ENCODE results near the gene ZNF454. TPM values are rescaled to one million over a fixed set of nuclear protein-coding genes. Genes with fewer than 3 reads are reported as not detected.

ZNF454 gene
- total RNA-seq, result 2.8 TPM

DNA sequence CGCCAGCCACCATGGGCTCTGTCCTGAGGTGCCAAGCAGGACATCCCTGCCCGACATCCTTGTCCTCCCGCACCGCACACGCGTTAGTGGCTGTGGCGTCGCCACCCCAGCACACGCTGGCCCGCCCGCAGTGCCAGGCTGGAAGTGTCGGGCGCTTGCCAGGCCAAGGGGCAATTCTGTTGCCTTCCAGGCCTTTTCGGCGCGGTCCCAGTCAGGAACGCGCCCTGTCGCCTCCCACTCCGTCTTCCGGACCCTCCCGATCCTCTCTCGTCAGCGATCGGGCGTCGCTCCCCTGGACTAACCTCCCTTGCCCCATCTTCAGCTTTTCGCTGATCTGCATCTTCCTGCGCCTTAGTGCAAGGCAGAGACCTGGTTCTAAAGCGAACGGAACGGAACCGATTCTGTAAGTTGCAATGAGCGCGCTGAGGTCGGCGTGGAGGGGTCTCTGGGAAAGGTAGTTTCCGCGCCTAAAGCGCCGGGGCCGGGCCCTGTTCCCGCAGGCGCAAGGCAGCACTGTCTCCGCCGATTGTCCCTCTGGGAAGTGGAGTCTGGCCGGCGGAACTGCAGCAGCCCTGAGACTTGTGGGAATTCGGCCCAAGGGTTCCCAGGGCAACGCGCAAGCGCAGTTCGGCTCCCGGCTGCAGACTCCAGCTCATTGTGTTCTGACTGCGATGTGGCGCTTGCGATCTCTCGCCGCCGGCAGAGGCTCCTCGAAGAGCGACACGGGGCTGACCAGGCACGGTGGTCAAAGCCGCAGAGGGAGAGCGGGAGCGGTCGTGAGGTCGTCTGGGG lies at the start of gene ZNF454:
ZNF454 (plus strand) TSS at position 630 of the 792 bp plus-strand sequence. CDS start 1,594 bp downstream, outside the sequence.
- intact Hi-C loops (cut with DNase I), result loop anchor here (2.0 to 10.0 kb wide), 3 partner anchors 83 to 124 kb away; partner anchors contain the start of genes ZNF354B and ZNF354C
- Histone ChIP-seq H3K27ac (peak within 1 kb of the TSS; percentile 73 to 84), H3K4me1 (peaks cover 0 to 4% of the 10 kb centered on the region in 2 donors), H3K9me3 (peaks cover 36 to 52% of the 10 kb centered on the region in 2 donors), H3K4me3 (peak within 1 kb of the TSS; percentile 62 to 74), H3K27me3 (no peaks in the 10 kb centered on the region), H3K36me3 (peaks cover 0 to 2% of the 10 kb centered on the region in 2 donors)
- DNase-seq (ENCODE audit: low spot score in 2 of 2), result peak; percentile 35 to 91
- TF ChIP-seq CTCF (IDR thresholded peaks at IDR 0.05), result no peak

DNA sequence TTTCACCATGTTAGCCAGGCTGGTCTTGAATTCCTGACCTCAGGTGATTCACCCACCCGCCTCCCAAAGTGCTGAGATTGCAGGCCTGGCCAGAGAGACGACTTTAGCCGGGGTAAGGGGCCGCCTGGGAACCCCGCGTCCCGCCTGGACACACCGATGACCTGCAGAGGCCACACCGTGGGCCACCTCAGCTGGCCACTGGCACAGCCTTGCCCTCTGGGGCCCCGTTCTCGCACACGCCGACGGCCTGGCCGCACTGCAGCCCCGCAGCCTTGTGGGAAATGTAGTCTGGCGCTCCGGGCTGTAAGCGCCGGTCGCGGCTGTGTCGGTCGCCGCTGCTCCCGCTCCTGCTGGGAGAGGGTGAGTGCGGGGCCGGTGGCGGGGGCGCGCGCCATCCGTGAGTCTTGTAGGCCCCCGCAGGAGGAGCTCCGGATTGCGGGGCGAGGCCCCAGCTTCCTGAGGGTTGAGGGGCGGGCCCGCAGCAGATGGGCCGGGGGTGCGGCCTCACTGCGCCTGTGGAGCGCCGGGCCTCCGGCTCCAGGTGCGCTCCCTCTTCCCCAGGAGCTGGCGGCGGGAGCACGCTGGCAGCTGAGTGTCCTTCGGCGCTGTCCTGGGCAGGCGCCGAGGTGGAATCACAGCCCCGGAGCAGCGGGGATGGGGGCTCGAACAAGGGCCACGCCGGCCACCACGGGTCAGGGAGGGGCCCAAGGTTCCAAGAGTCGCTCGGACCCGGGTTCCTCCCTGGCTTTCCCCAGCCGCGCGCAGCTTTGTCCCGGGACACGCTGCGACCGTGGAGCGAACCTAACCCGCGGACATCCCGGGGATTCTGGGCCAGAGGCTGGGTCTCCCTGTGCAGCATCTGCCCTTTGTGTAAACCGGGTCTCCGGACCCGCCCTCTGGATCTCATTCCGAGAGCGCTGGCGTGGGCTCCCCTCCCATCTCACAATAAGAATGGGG lies 45.1 kb upstream of the ZNF454 start, which contains the start of gene ZFP2:
ZFP2 (plus strand) TSS at position 299 of the 957 bp plus-strand sequence. CDS start 35,401 bp downstream, outside the sequence.
- Histone ChIP-seq H3K4me3 (peak within 1 kb of the TSS; percentile 86 to 98), H3K9me3 (peaks cover 0 to 20% of the 10 kb centered on the region in 2 donors), H3K36me3 (no peaks in the 10 kb centered on the region), H3K27me3 (no peaks in the 10 kb centered on the region), H3K4me1 (no peaks in the 10 kb centered on the region), H3K27ac (peak within 1 kb of the TSS; percentile 57 to 58)
- intact Hi-C loops (cut with DNase I), result loop anchor here (1.0 kb wide), 1 partner anchor 31 kb away; no protein-coding TSS in a partner anchor
- DNase-seq (ENCODE audit: low spot score in 2 of 2), result peak in 1 of 2 donors; percentile 69
- TF ChIP-seq CTCF (IDR thresholded peaks at IDR 0.05), result no peak

DNA sequence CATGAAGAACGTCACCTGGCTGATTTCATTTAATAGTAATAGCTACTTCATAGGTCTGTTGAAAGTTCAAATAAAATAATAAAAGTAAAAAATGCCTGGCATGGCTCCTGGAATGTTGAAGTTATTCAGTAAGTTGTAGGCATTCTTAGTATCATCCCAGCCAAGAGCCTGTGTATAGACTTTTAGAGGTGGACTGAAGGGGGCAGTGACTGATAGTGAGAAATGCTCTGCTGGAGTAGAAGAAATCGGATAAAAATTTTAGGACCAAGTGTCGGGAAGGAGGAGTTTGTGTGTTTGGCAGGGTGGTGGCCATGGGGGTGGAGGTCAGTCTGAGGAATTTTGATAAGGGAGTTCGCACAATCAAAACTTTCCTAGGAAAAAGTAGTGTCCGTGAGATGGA lies 41.7 kb upstream of the ZNF454 start:
- H3K27ac ChIP-seq, result no peak overlapping the region
- H3K4me3 ChIP-seq, result no peak overlapping the region
- H3K36me3 ChIP-seq, result peaks cover 8% of the 10 kb centered on the region in 2 donors
- TF ChIP-seq CTCF (IDR thresholded peaks at IDR 0.05), result no peak
- intact Hi-C loops (cut with DNase I), result no loop called here
- peaks cover 5 to 29% of the 10 kb centered on the region in 2 donors for H3K9me3 ChIP-seq
- DNase-seq (ENCODE audit: low spot score in 2 of 2), result no peak
- H3K4me1 ChIP-seq, result no peaks in the 10 kb centered on the region
- no peaks in the 10 kb centered on the region for H3K27me3 ChIP-seq

- Histone ChIP-seq H3K27ac (no peak overlapping the region), H3K27me3 (no peaks in the 10 kb centered on the region), H3K36me3 (peaks cover 8 to 20% of the 10 kb centered on the region in 2 donors), H3K4me1 (no peaks in the 10 kb centered on the region), H3K4me3 (no peak overlapping the region), H3K9me3 (peaks cover 6 to 46% of the 10 kb centered on the region in 2 donors)
- no peak for TF ChIP-seq CTCF (IDR thresholded peaks at IDR 0.05)
- intact Hi-C loops (cut with DNase I), result no loop called here
- DNase-seq (ENCODE audit: low spot score in 2 of 2), result no peak
These were observed 38.1 kb upstream of the ZNF454 start for GRCh38 chr5:178902849-178903248.

Measured in ascending aorta (tissue), 2 donors.